HG03196 (cell line): ENCODE measurements around the gene TPSAB1.
"Not testable (repeated sequence)": the region's sequence is repeated elsewhere in the genome, so short reads cannot be mapped to it uniquely, and the experiment has no call there.

ENCODE experiments used
- ATAC-seq: cut with Tn5 transposase; IDR thresholded peaks from one replicate; pipeline ENCODE4 v1.9.1; 2021; ENCODE audit not compliant: unreplicated experiment

The TPSAB1 gene

DNA sequence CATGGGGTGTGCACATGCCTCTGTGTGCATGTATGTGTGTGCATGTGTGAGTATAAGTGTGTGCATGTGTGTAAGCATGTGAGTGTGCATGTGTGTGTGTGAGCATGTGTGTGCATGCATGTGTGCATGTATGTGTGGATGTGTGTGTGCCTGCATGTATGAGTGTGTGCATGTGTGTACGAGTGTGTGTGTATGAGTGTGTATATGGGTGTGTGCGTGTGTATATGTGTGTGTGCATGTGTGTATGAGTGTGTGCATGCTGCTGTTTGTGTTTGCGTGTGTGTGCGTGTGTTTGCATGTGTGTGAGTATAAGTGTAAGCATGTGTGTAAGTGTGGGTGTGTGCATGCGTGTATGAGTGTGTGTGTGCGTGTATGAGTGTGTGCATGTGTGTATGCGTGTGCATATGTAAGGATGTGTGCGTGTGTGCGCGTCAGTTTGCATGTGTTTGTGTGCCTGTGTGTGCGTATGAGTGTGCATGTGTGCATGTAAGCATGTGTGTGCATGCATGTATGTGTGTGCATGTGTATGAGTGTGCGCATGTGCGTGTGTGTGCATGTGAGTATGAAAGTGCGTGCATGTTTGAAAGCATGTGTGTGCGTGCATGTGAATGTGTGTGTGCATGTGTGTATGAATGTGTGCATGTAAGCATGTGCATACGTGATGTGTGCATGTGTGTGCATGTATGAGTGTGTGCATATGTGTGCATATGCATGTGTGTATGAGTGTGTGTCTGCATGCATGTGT, 24.0 kb downstream of the TPSAB1 start:
- no peak for ATAC-seq

DNA sequence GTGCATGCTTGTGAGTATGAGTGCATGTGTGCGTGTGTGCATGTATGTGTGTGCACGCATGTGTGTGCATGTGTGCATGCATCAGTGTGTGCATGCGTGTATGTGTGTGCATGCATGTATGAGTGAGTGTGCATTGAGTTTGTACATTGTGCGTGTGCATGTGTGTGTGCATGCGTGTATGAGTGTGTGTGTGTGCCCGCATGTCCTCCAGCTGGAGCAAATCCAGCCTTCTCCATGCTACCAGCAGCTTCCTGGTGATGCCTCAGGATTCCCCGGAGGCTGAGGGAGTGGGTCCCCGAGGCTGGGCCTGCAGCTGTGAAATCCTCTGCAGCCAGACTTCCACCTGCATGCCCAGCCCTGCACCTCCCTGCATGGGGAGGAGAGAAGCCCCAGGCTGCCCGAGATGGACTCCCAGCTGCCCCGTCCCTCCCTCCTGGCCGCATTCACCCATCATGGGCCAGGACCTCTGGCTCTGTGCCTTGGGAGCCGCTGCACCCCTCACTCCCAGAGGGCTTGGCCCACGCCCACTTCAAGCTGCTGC, 24.7 kb downstream of the TPSAB1 start:
- no peak for ATAC-seq

DNA sequence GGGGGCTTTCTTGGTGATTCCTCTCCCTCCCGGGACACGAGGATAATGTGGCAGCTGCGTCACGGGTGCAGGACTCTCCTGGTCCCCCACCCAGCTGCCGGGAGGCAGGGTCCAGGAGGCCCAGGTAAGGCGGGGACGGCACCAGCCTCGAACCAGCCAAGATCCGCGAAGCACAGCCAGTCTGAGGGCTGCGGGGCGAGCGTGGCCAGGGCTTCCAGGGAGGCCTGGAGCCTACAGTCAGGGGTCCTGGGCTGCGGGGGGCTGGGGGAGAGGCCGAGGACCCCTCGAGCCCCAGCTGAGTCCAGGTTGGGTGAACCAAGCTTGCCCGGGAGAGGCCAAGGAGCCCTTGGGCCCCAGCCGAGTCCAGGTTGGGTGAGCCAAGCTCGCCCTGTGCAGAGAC, 25.3 kb downstream of the TPSAB1 start:
- ATAC-seq: no peak

DNA sequence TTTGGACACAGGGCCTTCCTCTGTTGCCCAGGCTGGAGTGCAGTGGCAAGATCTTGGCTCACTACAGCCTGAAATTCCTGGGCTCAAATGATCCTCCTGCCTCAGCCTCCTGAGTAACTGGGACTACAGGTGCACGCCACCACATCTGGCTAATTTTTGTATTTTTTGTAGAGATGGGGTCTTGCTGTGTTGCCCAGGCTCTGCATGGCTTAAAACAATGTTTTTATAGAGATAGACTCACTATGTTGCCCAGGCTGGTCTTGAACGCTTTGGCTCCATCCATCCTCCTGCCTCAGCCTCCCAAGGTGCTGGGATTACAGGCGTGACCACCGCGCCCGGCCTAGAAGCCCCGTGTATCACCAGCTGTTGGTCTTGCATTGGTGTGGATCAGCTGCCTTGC, 28.9 kb downstream of the TPSAB1 start:
- not testable (repeated sequence) for ATAC-seq

DNA sequence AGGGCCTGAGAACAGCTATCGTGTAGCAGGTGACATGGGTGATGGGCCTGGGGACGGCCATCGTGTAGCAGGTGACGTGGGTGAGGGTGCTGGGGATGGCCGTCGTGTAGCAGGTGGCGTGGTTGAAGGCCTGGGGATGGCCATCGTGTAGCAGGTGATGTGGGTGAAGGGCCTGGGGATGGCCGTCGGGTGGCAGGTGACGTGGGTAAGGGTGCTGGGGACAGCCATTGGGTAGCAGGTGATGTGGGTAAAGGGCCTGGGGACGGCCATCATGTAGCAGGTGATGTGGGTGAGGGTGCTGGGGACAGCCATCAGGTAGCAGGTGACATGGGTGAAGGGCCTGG, 30.8 kb downstream of the TPSAB1 start:
- no peak for ATAC-seq

DNA sequence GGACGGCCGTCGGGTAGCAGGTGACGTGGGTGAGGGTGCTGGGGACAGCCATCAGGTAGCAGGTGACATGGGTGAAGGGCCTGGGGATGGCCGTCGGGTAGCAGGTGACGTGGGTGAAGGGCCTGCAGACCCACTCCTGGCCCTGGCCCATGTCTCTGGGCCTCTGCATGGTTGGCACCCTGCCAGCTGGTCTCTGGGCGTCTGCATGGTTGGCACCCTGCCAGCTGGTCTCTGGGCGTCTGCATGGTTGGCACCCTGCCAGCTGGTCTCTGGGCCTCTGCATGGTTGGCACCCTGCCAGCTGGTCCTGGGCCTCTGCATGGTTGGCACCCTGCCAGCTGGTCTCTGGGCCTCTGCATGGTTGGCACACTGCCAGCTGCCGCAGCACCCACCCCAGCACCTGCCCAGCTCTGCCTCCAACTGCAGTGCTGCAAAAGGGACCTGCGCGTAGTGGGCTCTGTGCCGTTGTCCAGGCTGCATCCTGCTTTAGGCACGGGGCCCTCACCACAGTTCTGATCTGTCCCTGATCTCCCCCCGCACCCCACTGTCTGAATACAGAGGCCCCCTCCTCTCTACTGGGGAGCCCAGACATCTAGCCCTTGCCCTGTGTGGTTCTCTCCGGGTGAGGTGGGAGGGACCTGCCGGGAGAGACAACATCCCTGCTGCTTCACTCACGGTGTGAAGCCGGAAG, 31.4 kb downstream of the TPSAB1 start:
- ATAC-seq: not testable (repeated sequence)

DNA sequence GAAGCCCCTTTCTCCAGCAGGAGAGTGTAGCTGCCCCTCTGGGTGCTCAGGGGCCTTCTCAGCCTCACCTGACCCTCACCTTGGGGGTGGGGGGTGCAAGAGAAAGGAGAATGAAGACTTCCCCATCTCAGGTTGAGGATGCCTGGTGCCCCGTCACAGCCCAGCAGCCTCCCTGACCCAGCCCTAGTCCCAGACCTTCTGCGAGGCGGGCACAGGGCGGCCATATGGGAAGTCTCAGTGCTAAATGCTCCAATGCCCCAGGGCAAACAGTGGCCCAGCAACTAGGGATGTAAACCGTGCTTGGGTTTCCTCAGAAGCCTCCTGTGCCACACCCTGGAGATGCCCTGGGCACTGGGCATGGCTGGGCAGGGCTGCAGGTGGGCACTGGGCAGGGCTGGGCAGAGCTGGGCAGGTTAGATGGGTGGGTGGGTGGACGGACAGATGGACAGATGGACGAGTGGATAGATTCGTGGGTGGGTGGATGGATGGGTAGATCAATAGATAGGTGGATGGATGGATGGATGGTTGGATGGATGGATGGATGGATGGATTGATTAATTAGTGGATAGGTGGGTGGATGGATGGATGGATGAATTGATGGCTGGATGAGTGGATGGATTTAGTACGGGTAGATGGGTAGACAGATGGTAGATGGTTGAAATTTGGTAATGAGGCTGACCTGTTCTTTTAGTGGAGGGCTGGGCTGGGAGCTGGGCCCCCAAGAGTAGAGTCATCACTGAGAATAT, 32.1 kb downstream of the TPSAB1 start:
- no peak for ATAC-seq

DNA sequence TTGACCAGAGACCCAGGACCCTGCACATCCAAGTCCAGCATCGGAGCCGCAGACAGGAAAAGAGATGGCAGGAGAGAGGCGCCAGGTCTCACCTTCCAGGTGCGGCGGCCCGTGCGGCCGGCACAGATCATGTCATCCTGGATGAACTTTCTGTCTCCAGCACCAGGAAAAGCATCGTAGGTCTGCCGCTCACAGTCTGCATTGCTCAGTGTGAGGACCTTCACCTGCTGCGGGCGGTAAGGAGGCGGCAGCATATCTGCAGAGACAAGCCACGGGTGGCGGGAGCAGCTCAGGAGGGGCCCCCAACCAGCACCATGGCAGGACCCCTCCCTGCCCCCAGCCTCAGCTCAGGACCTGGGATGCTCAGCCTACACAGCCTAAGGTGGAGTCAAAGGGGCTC, 33.3 kb downstream of the TPSAB1 start:
- no peak for ATAC-seq

DNA sequence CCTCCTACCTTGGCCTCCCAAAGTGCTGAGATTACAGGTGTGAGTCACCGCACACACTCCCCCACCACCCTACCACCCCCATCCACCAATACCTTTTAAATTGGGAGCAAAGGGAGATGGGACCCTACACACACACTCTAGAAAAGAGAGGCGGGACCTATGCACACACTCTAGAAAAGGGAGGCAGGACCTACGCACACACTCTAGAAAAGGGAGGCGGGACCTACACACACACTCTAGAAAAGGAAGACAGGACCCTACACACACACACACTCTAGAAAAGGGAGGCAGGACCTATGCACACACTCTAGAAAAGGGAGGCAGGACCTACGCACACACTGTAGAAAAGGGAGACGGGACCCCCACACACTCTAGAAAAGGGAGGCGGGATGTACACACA, 34.3 kb downstream of the TPSAB1 start:
- ATAC-seq: no peak

DNA sequence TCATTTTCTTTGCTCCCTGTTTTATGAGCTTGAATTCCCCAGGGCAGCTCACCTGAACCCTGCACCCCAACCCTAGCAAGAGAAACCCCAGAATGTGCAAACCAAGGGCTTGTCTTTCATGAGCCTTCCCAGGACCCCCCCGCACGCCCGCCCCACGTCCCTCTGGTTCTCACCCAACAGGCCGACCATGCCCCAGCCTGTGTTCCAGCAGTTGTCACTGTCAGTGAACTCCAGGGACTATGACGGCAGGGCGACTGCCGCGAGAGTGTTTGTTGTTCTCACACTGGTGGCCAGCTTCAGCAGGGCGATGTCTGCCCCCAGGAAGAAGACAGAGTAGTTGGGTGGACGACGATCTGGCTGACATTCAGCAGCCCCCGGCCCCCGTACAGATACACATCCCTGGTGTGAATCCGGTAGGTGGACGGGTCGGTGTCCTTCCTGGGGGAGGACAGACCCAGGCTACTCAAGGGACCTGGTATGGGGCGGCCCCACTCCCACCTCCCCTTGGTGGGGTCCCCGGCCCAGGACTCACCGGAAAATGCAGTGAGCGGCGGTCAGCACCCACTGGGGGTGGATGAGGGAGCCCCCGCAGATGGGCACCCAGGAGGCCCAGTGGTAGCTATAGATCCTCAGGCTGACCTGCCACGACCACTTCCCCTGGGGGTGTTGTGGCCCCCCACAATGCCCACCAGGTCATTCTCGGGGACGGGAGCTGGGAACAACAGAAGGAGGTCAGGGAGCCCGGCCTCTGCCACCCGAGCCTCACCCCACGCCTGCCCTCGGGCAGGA, 35.5 kb downstream of the TPSAB1 start:
- ATAC-seq: no peak

DNA sequence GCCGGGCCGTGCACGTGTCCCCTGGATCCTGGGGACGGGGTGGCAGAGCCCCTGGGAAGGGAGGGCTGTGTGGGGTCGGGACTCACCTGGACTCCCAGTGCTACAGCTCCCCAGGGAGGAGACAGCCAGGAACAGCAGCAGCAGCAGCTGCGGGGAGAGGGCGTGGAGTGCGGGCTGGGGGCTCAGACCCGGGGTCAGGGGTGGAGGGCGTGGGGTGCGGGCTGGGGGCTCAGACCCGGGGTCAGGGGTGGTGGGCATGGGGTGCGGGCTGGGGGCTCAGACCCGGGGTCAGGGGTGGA, 36.0 kb downstream of the TPSAB1 start:
- ATAC-seq: no peak

DNA sequence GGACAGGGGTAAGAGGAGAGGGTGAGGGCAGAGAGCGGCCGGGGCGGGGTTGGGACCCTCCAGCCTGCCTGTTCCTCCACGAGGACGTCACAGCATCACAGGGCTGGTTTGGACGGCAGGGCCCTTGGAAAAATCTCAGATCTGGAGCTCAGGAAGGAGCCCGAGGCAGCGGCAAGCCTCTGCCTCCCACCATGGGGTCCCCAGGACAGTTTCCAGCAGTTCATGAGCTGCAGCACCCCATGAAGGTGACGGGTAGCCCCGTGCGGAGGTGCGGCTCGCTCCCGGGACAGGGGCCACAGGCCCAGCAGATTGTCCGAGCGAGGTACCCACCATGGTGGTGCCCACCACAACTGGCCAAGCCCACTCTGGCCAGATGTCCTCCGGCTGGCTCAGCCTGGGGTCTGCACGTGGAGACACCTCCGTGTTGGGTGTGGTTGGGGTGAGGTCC, 36.7 kb downstream of the TPSAB1 start:
- ATAC-seq: no peak

DNA sequence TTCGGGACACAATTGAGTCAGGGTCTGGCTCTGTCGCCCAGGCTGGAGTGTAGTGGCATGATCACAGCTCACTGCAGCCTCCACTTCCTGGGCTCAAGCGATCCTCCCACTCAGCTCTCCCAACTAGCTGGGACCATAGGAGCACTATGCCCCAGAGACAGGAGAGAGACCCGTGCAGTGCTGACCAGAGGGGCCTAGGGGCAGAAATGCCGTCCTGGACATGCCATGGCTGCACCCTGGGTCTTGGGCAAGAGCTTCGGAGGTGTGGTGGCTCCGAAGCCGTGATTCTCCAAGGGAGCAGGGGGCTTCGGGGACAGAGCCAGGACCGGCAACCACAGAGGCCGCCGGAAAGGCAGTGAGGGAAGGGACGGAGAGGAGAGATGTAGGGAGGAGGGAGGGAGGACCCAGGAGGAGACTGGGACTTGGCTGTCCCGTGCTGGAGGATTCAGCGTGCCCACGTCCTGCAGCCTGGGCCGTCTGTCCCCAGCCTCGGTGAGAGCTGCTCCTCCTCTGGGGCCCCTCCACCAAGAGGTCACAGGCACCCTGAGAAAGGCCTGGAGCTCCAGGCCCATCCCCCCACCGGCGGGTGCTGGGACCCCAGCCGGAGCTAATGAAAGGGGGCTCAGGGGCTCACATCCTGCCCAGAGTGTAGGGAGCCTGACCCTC, 37.2 kb downstream of the TPSAB1 start:
- no peak for ATAC-seq

DNA sequence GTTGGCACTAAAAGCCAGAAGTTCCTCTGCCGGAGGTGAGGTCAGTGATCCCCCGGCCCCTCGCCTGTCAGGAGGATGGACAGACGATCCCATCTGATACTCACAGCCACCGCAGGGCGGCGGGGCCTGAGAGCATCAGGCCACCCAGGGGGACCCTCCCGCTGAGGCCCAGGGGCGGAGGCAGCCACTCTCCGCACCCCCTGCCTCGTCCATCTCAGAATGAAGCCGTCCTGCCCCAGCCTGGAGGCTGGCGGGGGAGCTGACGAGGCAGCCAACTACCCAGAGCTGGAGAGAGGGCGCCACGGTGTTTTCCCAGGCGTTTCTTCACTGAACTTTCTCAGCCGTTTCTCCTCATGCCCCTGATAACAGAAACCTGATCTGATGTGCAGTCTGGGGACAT, 38.0 kb downstream of the TPSAB1 start:
- ATAC-seq: no peak

DNA sequence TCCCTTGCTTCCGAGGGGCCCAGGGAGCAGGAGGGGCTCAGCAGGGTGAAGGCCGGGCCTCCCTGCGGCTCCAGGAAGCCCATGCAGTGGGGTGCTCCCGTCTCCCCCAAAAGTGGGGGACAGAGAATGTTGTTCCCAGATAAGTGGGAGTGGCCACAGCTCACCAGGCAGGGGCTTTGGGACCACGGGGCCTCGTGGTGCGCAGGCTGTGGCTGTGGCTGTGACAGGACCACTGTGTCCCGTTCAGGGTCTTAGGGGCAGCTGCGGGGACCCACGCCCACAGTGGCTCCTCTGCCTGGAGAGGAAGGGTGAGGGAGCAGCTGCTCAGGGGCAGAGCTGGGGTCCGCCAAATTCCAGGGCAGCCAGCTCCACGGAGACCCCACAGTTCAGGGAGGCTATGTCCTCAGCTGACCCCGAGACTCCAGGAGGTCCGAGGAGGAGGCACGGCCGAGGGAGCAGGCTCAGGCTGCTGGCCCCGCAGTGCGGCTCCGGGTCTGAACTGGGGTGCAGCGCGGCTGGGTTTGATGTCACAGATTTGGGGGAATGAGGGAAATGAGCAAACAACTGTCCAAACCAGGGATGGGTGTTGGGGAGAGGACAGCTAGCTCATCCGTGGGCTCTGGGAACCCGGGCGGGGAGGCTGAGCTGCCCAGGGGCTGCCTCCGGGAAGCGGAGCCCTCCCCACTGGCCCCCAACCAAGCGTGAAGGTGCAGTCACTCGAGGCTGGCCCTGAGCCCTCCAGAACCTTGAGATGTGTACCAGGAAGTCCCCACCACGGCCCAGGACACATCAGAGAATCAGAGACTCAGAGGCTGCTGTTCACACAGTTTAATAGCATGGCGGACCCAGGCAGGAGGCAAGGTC, 38.8 kb downstream of the TPSAB1 start:
- ATAC-seq: no peak

DNA sequence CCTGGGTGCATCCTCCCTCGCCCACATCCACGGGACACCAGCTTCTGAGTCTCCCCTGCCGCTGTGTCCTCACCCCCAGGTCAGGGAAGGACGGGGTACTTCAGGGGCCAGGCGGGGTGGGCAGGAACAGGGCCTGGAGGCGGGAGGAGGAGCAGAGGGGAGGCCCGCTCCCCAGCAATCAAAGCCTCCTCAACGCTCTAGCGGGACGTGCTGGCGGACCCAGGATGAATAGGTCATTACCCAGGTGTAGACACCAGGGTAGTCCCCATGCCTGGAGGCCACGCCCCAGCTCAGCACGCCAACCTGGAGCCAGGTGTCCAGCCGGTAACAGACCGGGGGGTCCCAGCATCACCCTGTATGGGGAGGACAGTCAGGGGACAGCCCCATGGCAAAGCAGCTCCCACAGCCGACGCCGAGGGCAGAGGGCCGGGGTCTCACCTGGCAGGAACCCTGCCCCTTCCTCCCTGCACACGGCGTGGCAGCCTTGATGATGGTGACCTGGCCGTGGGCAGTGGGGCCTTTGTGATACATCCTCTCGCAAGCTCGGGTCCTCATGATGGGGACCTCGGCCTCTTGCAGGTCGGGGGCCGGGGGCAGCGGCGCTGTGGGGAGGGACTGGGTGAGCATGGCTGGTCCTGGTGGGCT, 39.6 kb downstream of the TPSAB1 start:
- ATAC-seq: no peak

DNA sequence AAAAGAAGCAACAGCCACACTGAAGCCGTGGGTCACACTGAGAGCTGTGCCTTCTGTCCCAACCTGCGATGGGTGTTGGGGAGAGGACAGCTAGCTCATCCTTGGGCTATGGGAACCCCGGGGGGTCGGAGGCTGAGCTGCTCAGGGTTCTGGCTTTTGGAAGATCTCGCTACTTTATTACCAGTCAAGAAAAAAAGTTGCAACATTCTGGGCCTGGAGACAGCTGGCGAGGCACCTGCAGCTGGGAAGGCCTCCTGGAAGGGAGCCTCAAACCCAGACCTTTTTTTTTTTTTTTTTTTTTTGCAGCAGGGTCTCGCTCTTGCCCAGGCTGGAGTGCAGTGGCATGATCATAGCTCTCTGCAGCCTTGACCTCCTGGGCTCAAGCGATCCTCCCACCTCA, 40.3 kb downstream of the TPSAB1 start:
- no peak for ATAC-seq

DNA sequence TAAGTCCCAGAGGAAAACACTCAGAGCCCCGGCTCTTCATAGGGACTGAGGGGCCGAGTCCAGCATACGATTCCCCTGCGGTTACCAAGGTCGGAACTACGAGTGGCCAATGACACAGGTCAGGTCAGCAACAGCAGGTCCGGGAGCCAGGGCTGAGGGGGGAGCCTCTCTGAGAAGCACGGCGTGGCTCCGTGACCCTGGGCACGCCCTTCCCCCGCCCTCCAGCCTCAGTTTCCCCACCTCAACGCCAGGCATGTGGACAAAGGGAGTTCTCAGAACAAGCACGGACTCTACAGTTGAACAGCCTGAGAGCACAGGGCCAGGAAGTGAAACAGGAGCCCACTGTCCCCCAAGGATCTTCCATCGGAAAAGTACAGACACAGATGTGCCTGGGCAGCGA, 41.0 kb downstream of the TPSAB1 start:
- ATAC-seq: no peak

DNA sequence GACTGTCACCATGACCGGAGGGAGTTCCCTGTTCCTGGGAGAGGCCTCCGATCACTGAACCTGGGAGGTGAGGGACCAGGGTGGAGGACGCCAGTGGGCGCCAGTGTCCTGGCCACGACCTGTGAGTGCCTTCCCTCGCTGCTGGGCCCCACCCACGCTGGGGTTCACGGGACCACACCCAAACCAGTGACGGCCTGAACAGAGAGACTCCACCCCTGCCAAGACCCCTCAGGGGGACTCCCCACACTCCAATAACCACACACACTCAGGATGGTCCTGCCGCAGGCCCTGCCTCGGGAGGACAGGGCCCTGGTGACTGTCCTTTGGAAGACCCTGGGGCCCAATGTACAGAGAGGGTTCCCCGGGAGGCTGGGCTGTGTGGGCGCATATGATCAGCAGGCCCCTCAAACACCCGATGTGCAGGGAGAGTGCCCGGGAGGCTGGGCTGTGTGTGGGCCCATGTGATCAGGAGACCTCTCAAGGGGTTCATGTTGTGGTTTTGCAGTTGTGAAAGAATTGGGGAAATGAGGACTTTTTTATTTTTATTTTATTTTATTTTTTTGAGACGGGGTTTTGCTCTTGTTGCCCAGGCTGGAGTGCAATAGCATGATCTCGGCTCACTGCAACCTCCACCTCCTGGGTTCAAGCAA, 41.9 kb downstream of the TPSAB1 start:
- no peak for ATAC-seq
